Measurements from ENCODE around the gene ABCC6. TPM values are rescaled to one million over a fixed set of nuclear protein-coding genes. Genes with fewer than 3 reads are reported as not detected.

ABCC6 gene
- polyA plus RNA-seq, 3 donors: 6.1 to 16.5 (median 14.7) TPM

- H3K4me3 ChIP-seq (replicated peaks in 1 of 3; ENCODE audit: low read depth in 2 of 3, low read length in 3 of 3): no peak overlapping the region
- H3K27ac Mint-ChIP-seq: peak overlapping the region in 1 of 7 donors; percentile 40
- H3K27ac ChIP-seq (ENCODE audit: low read depth in 1 of 2, low read length in 2 of 2): no peak overlapping the region
- no peak overlapping the region for H3K4me3 Mint-ChIP-seq
- no peak for DNase-seq
- no peaks in the 10 kb centered on the region for H3K9me3 ChIP-seq (replicated peaks in 1 of 2; ENCODE audit: control insufficient read depth in 1 of 2, insufficient read depth in 1 of 2, low read length in 2 of 2)
- H3K4me2 ChIP-seq (replicated peaks; ENCODE audit: extremely low read depth, low read length, poor library complexity, severe bottlenecking): no peak overlapping the region
- no peaks in the 10 kb centered on the region for H3K79me2 ChIP-seq (ENCODE audit: insufficient read depth, low read length)
- H3K27me3 Mint-ChIP-seq (ENCODE audit: low read depth in 3 of 3): no peaks in the 10 kb centered on the region
- no peaks in the 10 kb centered on the region for H3K4me1 Mint-ChIP-seq
- TF ChIP-seq CTCF (IDR thresholded peaks at IDR 0.05): no peak
- H3K27me3 ChIP-seq (ENCODE audit: control insufficient read depth in 2 of 2, insufficient read depth in 2 of 2, low read length in 2 of 2): no peaks in the 10 kb centered on the region
- H3K36me3 Mint-ChIP-seq: peaks cover 91 to 99% of the 10 kb centered on the region in 2 donors
- 97% methylated on average over 9 of the region's 21 CpGs for WGBS (ENCODE audit: insufficient coverage)
- peaks cover 79 to 98% of the 10 kb centered on the region in 2 donors for H3K36me3 ChIP-seq (replicated peaks in 1 of 2; ENCODE audit: control insufficient read depth in 1 of 2, insufficient read depth in 2 of 2, low read length in 2 of 2)
- intact Hi-C loops (cut with micrococcal nuclease): no loop called here
- H3K9ac ChIP-seq (ENCODE audit: insufficient read depth, low read length, poor library complexity, severe bottlenecking): no peak overlapping the region
- no peaks in the 10 kb centered on the region for H4K20me1 ChIP-seq (ENCODE audit: insufficient read depth, low read length)
- no peak overlapping the region for H2AFZ ChIP-seq (ENCODE audit: insufficient read depth, low read depth, low read length, poor library complexity, severe bottlenecking)
- peaks cover 0 to 1% (median 0%) of the 10 kb centered on the region in 7 donors for H3K9me3 Mint-ChIP-seq
- no peaks in the 10 kb centered on the region for H3K4me1 ChIP-seq (ENCODE audit: control insufficient read depth in 1 of 2, insufficient read depth in 2 of 2, low read length in 2 of 2)
Measured at GRCh38 chr16:16133943-16134604, 89.2 kb downstream of the ABCC6 start.

GRCh38 chr16:16131659-16132058, 91.6 kb downstream of the ABCC6 start:
- Mint-ChIP-seq H3K36me3 (peaks cover 75 to 93% of the 10 kb centered on the region in 2 donors), H3K4me3 (no peak overlapping the region), H3K4me1 (no peaks in the 10 kb centered on the region), H3K9me3 (no peaks in the 10 kb centered on the region), H3K27me3 (ENCODE audit: low read depth in 3 of 3) (no peaks in the 10 kb centered on the region), H3K27ac (peak overlapping the region in 2 of 7 donors; percentile 44 to 66)
- no peak overlapping the region for H3K9ac ChIP-seq (ENCODE audit: insufficient read depth, low read length, poor library complexity, severe bottlenecking)
- no peaks in the 10 kb centered on the region for H3K9me3 ChIP-seq (replicated peaks in 1 of 2; ENCODE audit: control insufficient read depth in 1 of 2, insufficient read depth in 1 of 2, low read length in 2 of 2)
- no peak overlapping the region for H2AFZ ChIP-seq (ENCODE audit: insufficient read depth, low read depth, low read length, poor library complexity, severe bottlenecking)
- no peaks in the 10 kb centered on the region for H3K27me3 ChIP-seq (ENCODE audit: control insufficient read depth in 2 of 2, insufficient read depth in 2 of 2, low read length in 2 of 2)
- H3K79me2 ChIP-seq (ENCODE audit: insufficient read depth, low read length): no peaks in the 10 kb centered on the region
- no peaks in the 10 kb centered on the region for H3K4me1 ChIP-seq (ENCODE audit: control insufficient read depth in 1 of 2, insufficient read depth in 2 of 2, low read length in 2 of 2)
- H3K4me2 ChIP-seq (replicated peaks; ENCODE audit: extremely low read depth, low read length, poor library complexity, severe bottlenecking): no peak overlapping the region
- TF ChIP-seq CTCF (IDR thresholded peaks at IDR 0.05): no peak
- peaks cover 62 to 95% of the 10 kb centered on the region in 2 donors for H3K36me3 ChIP-seq (replicated peaks in 1 of 2; ENCODE audit: control insufficient read depth in 1 of 2, insufficient read depth in 2 of 2, low read length in 2 of 2)
- H4K20me1 ChIP-seq (ENCODE audit: insufficient read depth, low read length): peaks cover 8% of the 10 kb centered on the region
- 98% methylated on average over 8 of the region's 15 CpGs for WGBS (ENCODE audit: insufficient coverage)
- no peak overlapping the region for H3K4me3 ChIP-seq (replicated peaks in 1 of 3; ENCODE audit: low read depth in 2 of 3, low read length in 3 of 3)
- intact Hi-C loops (cut with micrococcal nuclease): no loop called here
- H3K27ac ChIP-seq (ENCODE audit: low read depth in 1 of 2, low read length in 2 of 2): no peak overlapping the region
- DNase-seq: no peak

Data from CD14-positive monocyte (primary cell).